Colon (tissue), 2 donors: ENCODE results near the gene PHF1.
"Not testable (repeated sequence)": the region's sequence is repeated elsewhere in the genome, so short reads cannot be mapped to it uniquely, and the experiment has no call there.

Experiments
- FAIRE-seq: peaks from 2 replicates; lab custom pipeline; 2012; peaks lifted over from hg19 to GRCh38; lab: Jason Lieb, UNC
- donor health status: control.
- donor health status: control.

The PHF1 gene

GRCh38 chr6:33410711-33411631 lies at the start of gene PHF1:
Gene PHF1 (plus strand): TSS chr6:33411014. CDS start chr6:33412264, 1,250 bp downstream.
- no peak for FAIRE-seq

DNA sequence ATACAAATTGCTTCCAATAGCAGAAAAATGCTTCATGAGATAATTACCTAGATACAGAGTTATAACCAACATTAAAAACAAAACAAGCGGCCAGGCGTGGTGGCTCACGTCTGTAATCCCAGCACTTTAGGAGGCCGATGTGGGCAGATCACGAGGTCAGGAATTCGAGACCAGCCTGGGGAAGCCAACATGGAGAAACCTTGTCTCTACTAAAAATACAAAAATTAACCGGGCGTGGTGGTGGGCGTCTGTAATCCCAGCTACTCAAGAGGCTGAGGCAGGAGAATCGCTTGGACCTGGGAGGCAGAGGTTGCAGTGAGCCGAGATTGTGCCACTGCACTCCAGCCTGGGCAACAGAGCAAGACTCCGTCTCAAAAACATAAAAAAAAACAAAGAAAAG lies 47.3 kb upstream of the PHF1 start:
- FAIRE-seq: not testable (repeated sequence)

DNA sequence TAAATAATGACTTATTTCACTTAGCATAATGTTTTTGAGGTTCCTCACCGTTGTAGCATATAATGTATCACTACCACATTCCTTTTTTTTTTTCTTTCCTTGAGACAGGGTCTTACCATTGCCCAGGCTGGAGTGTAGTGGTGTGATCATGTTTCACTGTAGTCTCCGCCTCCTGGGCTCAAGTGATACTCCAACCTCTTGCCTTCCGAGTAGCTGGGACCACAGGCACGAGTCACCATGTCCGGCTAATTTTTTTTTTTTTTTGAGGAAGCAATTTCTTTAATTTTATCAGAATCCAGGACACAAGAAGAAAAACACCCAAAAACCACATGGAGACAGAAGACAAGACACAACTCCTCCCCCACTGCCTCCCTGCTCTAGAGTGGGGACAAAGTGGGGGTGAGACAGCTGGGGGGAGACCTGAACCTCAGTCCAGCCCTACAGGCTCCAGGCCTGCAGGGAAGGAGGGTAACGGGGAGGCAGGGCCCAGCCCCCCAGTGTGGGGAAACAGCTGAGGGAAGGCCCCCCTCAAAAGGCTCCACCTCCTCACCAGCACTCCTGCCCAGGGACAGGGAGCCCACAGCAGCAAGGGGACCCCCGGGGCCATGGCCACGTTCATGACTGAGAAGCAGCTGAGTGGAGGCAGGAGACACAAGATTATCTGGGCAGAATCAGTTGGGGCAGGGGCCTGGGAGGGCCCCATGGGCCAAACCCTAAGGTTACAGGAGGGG lies 46.2 kb upstream of the PHF1 start:
- not testable (repeated sequence) for FAIRE-seq

- not testable (repeated sequence) for FAIRE-seq
Measured at GRCh38 chr6:33365206-33365971, 45.4 kb upstream of the PHF1 start.

- FAIRE-seq: no peak
Measured at GRCh38 chr6:33367009-33367714, 43.7 kb upstream of the PHF1 start.

DNA sequence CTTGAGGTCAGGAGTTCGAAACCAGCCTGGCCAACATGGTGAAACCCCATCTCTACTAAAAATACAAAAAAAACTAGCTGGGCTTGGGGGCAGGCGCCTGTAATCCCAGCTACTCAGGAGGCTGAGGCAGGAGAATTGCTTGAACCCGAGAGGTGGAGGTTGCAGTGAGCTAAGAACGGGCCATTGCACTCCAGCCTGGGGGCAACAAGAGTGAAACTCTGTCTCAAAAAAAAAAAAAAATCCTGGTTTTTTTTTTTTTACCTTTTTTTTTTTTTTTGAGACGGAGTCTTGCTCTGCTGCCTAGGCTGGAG lies 43.1 kb upstream of the PHF1 start:
- not testable (repeated sequence) for FAIRE-seq

DNA sequence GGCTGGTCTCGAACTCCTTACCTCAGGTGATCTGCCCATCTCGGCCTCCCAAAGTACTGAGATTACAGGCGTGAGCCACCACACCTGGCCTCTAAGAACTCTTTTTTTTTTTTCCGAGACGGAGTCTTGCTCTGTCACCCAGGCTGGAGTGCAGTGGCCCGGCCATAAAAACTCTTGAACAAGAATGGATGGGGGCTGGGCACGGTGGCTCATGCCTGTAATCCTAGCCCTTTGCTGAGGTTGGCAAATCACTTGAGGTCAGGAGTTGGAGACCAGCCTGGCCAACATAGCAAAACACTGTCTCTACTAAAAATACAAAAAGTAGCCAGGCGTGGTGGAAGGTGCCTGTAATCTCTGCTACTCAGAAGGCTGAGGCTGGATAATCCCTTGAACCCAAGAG lies 38.9 kb upstream of the PHF1 start:
- FAIRE-seq: not testable (repeated sequence)

DNA sequence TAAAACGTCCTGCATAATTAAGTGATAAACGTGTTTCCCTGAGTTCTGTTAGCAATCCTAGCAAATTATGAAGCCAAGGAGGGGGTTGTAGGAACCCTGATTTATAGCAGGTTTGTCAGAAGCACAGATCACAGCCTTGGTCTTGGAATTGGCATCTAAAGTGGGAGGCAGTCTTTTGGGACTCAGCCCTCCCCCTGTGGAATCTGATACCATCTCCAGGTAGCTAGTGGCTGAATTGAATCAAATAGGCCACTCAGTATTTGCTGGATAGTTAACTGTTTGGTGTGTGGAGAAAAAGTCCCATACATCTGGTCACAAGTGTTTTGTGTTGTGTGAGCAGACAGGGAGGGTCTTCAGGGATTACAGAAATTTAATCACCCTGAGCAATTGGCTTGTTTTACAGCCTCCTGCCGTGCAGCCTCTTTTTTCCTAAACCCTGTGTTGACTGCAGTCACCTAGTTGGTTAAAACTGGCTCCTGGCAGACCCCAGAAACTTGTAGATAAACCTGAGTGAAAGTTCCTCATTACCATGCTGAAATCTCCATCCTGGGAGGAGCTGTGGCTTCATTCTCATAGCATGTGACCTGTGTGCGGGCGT lies 38.2 kb upstream of the PHF1 start:
- no peak for FAIRE-seq

DNA sequence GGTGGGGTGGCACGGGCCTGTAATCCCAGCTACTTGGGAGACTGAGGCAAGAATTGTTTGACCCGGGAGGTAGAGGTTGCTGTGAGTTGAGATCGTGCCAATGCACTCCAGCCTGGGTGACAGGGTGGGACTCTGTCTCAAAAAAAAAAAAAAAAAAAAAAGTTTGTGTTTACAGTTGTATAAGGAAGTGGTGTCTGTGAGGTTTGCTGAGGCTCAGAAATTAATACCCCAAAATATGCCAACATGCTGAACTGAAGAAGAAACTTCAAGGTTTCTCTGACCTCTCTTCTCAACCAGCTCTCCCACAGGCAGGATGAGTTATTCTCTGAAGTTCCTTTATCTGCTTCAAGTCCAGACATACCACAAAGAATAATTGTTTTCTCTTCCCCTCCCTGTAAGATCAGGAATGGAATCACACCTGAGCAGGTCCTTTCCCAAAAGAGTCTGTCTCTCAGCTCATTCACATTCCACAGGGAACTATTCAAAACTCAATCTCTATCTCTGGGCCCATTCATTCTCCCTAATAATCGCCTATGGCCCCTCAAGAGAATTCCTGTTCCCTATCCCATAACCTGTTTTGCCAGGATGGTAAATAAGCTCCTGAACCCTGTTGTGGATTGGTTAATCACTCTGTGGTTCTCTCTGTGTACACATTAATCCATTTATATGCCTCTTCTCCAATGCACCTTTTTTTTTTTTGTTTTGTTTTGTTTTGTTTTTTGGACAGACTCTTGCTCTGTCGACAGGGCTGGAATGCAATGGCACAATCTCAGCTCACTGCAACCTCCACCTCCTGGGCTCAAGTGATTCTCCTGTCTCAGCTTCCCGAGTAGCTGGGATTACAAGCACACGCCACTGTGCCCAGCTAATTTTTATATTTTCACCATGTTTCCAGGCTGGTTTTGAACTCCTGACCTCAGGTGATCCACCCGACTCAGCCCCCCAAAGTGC lies 36.6 kb upstream of the PHF1 start:
- no peak for FAIRE-seq

- no peak for FAIRE-seq
Measured at GRCh38 chr6:33375143-33375671, 35.6 kb upstream of the PHF1 start.

DNA sequence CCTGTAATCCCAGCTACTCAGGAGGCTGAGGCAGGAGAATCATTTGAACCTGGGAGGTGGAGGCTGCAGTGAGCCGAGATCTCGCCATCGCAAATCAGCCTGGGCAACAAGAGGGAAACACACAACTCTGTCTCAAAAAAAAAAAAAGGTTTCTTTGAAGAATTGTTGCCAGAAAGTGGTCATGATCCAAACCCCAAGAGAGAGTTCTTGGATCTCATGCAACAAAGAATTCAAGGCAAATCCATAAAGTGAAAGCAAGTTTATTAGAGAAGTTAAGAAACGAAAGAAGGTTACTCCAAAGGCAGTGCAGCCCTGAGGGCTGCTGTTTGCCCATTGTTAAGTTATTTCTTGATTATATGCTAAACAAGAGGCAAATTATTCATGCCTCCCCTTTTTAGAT lies 33.6 kb upstream of the PHF1 start:
- FAIRE-seq: no peak

DNA sequence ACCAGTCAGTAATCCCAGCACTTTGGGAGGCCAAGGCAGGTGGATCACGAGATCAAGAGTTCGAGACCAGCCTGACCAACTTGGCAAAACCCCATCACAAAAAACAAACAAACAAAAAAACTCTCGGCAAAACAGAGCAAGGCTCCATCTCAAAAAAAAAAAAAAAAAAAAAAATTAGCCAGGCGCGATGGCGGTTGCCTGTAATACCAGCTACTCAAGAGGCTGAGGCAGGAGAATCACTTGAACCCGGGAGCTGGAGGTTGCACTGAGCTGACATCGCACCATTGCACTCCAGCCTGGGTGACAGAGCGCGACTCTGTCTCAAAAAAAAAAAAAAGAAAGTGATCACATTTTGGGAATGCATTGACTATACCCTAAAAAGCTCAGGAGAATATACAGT lies 31.6 kb upstream of the PHF1 start:
- FAIRE-seq: not testable (repeated sequence)

GRCh38 chr6:33380272-33380981 lies 30.4 kb upstream of the PHF1 start:
- FAIRE-seq: no peak

DNA sequence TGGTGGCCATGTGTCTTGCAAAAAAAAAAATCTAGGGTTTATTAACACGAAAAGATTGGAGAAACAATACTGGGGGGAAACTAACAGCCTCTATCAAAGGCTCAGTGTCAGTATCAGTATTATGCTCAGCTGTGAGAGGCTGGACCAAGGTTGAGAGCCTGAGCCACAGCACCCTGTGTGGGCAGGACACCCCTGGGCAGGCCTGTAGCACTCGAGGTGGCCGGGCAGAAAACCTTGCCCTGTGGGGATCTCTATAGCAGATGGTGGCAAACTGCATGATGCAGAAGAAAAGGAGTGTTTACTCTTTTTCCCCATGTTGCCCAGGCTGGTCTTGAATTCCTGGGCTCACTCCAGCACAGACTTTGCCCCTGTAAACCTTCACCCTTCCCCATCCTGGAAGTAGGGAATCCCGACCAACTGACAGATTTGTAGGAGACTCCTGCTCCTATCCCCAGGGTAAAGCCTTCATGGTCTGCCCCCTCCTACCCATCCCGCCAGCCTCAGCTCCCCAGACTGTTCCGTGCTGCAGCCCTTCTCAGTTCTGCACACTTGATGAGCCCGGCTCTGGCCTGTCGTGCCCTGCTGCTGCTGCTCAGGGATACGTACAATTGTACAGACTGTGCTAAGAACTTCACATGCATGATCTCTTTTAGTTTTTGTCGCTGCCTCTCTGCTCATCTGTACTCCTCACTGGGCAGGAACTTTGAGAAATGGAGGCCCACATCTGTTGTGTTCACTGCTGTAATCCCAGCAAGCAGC lies 27.2 kb upstream of the PHF1 start:
- no peak for FAIRE-seq

GRCh38 chr6:33384581-33385020 lies 26.2 kb upstream of the PHF1 start:
- no peak for FAIRE-seq

DNA sequence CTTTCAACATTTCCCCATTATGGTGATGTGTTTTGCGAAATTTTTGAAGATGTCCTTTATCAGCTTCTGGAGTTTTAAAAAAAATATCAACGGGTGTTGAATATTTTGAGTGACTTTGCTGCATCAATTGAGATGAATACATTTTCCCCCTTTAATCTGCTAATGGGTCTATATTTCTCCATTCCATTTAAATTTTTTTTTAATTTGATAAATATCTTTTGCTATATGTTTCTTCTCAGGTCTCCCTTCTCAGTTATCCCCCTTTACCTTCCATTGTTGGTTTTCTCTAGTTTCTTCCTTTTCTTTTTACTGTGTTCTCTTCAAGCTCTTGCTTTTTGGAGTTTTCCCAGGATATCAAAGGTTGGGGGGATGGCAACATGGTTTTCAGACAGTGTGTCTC lies 20.6 kb upstream of the PHF1 start:
- FAIRE-seq: no peak

GRCh38 chr6:33390767-33391277 lies 20.0 kb upstream of the PHF1 start:
- no peak for FAIRE-seq

DNA sequence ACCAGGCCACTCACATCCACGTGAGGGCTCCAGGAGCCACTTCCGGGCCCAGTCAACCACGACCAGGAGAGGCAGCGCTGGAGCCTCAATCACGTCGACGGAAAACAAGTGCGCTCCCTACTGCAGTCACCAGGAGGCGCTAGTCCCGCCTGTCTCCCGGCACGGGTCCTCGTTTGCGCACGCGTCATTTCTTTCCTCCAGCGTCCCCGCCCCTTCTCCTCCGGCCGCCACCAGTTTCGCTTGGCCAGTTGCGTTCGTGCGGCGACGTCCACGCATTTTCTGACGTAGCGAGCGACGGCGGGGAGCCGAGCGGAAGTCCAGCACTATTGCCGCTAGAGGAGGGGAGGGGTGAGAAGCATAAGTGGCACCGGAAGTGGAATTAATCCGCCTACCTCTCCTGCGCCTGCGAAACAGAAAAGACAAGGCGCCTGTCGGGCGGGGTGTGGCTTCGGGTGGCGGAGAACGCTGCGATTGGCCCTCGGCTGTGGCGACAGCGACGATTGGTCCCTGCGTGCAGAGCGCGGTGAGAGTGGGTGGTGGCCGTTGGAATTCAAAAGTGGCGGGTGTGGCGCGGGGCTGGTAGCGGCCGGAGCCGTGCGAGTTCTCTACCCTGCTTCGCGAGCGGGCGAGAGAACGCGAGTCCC lies 19.4 kb upstream of the PHF1 start, which contains the start of gene KIFC1:
KIFC1 (plus strand) TSS at position 546 of the 644 bp plus-strand sequence. CDS start 163 bp downstream, outside the sequence.
- peak; percentile 69 for FAIRE-seq
